Left colon (tissue), 2 donors: Measurements from ENCODE around the gene PCTP. TPM values are rescaled to one million over a fixed set of nuclear protein-coding genes. Genes with fewer than 3 reads are reported as not detected.
A peak's percentile ranks its signal among the peaks of the same experiment; 100 is the strongest.

Experiments used
- ATAC-seq: fragments of 200-7000 bp; cut with Tn5 transposase; one replicate; pipeline ENCODE4 v1.9.1; 2020; ENCODE audit warnings: mild to moderate bottlenecking, moderate library complexity
- DNase-seq, 2 donors: peaks; one replicate each; pipeline ENCODE4 v3.0.0-alpha.2; 2020
- intact Hi-C, 2 donors: fragments of 100-400 bp; cut with DNase I in 1 of 2; cut with micrococcal nuclease in 1 of 2; formaldehyde crosslinking; loops; one replicate each; pipeline versions ENCODE4 v1.11.2 to v1.14.0; 2022; cut with DNase I, micrococcal nuclease
- total RNA-seq, 2 donors: library from RNA; stranded (reverse); fragmentation: NEBNext Ultra II Directional; extraction: Animal tissue kit (Norgen Biotek cat#: 25700); gene quantifications; one replicate each; pipeline ENCODE4 v1.2.1, GENCODE V29; 2021
- donor health status: DM: no; HTN: no; CAD: no.
- donor health status: DM: yes; HTN: yes; CAD: no.

PCTP gene
- total RNA-seq, 2 donors from 2014 or later: 36.9 to 38.9 TPM

DNA sequence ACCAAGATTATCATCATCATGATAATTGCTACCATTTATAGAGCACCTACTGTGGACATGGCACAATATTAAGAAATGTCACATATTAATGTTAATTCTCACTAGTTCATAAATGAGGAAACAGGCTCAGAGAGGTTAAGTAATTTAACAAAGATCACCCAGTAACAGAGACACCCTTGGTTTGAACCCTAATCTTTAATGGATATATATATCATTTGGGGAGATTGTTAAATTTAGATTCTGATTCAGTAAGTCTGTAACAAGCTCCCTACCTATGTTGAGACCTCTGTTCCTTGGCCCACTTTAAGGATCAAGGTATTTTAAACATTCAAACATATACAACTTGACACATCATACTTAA, 27.4 kb upstream of the PCTP start:
- intact Hi-C loops: no loop called here
- DNase-seq (no peak), ATAC-seq (no peak)

DNA sequence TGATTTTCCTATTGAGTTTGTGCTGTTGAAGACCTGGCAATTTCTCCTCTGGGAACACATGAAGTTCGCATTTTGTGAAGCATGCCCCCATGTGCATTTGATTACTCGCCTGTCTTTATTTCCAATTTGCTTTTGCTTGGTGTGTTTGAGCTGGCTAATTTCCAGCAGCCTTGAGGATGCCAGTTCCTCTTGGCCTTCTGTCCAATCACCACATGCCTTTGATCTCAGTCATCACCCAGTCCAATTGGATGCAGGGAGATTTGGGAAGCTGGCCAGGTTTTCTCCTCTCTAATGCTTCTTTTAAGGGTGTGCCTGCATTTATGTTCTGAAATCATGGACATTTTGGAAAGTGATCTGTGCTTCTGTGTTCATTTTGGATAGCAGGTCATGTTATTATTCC, 24.4 kb upstream of the PCTP start:
- intact Hi-C loops: no loop called here
- peak in 1 of 2 donors; percentile 21 for DNase-seq
- no peak for ATAC-seq

DNA sequence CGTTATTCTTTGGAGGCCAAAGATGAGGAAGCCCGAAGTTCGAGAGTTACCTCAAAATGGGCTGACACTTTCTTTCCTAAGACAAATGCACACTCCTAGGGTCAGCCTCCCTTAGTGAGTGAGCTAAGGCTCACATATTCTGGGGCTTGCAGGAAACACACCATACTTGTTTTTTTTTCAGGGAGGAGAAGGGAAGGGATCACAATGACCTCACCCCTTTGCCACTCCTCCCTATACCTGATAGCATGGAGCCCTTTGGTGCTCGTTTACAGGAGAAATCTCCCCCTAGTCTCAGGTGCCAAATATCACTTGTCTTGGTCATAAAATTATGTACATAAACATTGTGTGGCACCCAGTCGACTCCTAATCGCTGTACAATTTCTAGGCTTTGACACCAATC, 23.6 kb upstream of the PCTP start:
- ATAC-seq: no peak
- intact Hi-C loops: no loop called here
- DNase-seq: no peak

DNA sequence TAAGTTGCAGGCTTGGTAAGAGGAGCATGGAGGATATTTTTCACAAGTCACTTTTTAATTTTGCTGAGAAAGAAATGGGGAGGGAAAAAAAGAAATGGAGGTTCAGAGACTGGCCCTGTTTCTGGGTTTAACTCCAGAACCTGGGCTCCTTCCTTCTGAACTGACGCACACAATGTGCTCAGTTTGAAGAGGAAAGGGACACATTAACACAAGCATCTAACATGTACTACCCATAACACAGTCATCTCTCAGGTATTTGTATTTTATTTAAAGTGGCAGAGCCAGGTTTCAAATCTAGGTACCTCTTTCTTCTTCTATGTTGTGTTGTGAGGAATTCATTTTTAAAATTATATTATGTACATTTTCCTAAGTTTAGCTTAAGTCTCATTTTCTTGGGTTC, 22.9 kb upstream of the PCTP start:
- ATAC-seq (no peak), DNase-seq (no peak)
- intact Hi-C loops: no loop called here

DNA sequence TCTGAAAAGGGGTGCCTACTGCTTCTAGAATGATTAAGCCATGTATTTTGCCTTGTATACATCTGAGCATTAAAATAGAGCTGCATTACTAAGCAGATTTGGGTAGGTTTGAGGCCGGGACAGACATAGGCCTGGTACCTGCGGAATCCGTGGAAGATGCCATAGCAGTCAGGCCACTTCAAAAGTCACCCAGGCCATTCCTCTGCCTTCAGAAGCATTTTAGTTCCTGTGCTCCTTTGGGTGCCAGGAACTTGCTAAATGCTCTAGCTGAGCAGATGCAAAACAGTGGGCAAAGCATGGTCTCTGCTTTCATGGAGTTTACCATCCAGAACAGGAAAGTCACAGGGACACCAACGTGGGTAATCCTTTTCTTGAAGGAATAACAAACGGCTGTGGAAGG, 22.5 kb upstream of the PCTP start:
- intact Hi-C loops: no loop called here
- ATAC-seq (no peak), DNase-seq (no peak)

DNA sequence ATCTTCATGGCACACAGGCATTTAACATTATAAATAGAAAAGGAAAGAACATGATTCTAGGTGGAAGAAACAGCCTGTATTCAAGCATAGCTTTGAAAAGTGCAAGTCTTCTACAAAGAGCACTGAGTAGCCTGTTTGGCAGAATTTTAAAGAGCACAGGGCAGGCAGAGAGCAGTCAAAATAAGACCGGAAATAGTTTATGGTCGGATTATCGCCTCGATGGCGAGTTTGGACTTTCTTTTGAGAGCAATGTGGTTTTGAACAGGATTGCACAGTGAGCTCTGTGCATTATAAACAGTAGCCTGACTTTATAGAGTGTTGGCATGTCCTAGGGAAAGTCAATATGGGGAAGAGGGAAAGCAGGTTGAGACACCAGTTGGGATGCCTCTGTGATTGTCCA, 22.0 kb upstream of the PCTP start:
- intact Hi-C loops: no loop called here
- no peak for ATAC-seq

DNA sequence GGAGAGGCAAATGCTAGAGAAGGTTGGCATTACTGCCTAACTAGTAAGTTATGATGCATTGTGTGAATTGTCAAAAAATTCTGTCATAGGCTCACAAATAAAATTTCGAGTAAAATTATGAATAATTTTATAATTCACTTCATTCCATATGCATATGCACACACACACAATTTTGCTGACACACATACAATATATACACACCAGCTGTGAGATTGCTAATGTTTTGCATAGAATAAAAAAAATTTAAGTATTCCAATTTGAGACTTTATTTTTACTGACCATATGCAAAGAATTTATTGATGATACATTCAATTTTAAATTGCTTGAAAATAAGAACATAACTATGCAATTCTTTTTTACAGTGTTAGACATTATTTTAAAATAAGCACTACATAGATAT, 21.4 kb upstream of the PCTP start:
- intact Hi-C loops: no loop called here

More for the DNA sequence above, 22.0 kb upstream of the PCTP start:
- no peak for DNase-seq

DNA sequence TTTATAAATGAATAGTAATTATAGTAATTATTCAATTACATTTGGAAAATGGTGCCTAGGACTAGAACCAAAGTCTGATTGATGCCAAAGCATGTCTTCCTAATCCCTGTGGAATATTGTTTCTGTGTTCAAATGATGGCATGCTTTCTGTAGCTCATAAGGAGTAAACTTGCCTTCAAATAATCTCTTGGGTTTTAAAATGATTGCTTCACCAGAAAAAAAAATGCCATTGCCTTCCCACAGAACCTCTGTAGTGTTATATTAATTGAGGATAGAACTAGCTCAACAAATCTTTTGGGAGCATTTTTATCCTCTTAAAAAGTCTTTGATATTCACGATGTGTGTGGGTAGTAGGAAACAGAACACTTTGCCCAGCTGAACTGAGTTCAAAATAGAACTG, 20.5 kb upstream of the PCTP start:
- intact Hi-C loops: loop anchor here in 1 of 2 donors (10.0 kb wide), 1 partner anchor 206 kb away; no protein-coding TSS in a partner anchor
- ATAC-seq (no peak), DNase-seq (no peak)

More for the DNA sequence above, 21.4 kb upstream of the PCTP start:
- DNase-seq (no peak), ATAC-seq (no peak)

DNA sequence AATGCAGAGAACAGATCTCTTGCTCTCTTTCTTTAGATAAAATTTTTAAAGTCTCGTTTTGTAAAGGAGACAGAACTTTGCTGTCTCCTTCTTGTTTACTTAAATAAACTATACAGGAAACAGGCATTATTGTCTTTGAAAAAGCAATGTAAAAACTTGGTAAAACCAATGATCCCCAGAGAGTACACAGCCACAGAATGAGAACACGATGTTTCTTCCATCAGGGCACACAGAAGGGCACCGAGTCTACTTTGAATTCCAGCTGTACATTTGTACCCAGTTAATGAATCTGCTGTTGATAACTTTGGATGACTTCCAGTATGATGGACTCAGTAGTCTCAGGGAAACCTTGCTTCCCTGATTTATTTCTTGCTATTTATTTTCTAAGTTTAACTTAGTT, 20.0 kb upstream of the PCTP start:
- DNase-seq (no peak), ATAC-seq (no peak)
- intact Hi-C loops: loop anchor here in 1 of 2 donors (10.0 kb wide), 1 partner anchor 206 kb away; no protein-coding TSS in a partner anchor

DNA sequence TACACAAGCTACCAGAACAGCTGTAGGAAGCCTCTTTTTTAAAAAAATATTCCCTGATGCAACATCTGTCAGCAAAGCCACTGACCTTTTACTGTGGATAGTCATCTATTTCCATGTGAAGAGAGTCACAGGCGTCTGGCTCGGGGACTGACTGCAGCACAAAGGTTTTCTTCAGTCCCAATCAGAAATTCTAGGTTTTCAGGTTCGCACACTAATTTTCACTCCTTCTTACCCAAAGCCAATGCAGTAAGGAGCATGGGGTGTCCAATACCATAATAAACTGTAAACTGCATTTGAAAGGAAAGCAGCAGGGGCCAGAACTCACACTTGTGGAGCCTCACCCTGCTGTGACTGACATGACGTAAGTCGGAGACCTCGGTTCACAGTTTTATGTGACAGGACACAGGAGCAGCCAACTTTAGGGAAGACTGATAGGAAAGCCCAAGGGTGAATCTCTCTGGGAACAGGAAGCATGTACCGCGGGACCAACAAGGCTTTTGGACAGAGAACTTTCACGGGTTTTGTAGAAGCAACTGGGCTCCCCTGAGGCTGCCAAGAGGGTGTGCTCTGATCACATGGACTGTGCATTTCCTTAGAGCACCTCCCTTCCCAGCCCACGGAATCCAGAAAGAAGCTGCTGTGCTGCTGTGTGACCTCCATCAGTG, 19.1 kb upstream of the PCTP start:
- ATAC-seq: peak; percentile 69
- intact Hi-C loops: loop anchor here in 1 of 2 donors (10.0 kb wide), 1 partner anchor 207 kb away; no protein-coding TSS in a partner anchor

DNA sequence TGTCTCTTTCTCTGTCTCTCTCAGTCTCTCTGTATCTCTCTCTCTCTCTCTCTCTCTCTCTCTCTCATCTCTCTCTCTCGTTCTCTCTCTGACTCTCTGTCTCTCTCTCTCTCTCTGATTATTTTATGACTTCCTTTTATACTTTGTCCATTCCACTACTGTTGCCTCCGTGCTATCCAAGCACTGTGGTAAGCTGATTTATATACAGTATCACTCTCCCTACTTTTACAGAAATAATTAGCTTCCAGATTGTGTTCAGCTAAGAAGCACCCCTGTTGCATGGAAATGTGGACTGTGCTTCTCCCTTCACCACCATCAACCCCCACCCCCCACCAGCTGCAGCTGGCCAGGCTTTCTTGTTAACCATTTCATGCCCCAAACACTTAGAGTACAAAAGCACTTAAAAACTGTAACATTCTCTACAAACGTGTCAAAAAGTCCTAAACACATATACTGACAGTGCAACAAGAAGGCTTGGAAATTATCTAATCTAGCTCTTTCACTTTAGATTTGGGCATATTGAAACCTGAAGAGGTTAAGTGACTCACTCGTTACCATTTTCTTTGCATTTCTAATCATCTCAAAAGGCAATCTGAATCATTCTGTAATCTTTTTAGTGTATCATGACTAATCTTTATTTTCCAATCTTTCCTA, 16.6 kb upstream of the PCTP start:
- intact Hi-C loops: loop anchor here in 1 of 2 donors (10.0 kb wide), 1 partner anchor 209 kb away; no protein-coding TSS in a partner anchor
- no peak for DNase-seq
- no peak for ATAC-seq

More for the DNA sequence above, 19.1 kb upstream of the PCTP start:
- peak; percentile 11 to 47 for DNase-seq

DNA sequence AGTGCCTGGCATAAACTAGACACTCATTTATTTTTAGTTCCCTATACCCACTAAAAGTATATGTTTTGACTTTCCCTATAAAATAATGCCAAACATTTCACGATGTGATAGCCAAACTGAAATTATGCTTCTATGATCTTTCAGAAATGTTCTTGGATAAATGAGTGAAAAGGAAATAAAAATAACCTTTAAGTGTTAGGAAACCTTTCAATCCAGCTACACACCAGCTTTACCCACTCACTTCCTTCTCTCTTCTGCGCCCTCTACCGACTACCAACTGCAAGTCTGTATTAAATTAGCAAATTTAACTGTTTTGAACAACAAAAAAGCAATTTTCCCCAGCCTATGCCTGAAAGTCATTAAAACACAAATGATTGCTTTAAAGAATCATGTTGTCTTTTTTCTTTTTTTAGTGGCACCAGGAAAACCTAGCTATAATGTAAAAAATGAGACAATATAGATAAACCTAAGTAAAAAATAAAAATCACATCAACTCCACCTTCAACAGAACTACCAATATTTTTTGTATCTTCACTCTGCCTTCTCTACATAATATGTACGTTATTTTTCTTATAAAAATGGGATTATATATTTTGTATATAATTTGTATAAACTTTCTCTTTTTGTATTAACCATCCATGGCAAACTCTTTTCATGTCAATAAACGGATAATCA, 15.0 kb upstream of the PCTP start:
- ATAC-seq (no peak), DNase-seq (peak in 1 of 2 donors; percentile 36)
- intact Hi-C loops: loop anchor here in 1 of 2 donors (10.0 kb wide), 1 partner anchor 211 kb away; no protein-coding TSS in a partner anchor

DNA sequence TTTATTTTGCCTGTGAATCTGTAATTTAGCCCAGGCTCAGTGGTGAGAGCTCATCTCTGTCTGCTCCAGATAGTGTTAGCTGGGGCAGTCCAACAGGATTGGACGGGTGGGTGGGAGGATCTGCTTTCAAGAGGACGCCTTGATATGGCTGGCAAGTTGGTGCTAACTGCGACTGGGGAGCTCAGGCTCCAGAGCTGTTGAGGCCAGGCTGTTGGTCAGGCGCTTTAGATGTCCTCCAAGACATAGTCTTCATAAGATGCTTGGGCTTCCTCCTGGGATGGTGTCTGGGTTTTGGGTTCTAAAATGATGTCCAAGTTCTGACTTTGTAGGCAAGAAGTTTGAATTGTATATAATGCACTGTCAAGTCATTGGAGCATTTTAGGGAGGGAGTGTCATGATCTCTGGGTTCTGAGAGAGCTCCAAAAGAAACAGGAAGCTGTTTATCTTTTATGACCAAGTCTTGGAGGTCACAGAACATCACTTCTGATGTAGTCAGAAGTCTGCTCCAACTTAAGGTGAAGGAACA, 12.8 kb upstream of the PCTP start:
- intact Hi-C loops: loop anchor here in 1 of 2 donors (10.0 kb wide), 1 partner anchor 213 kb away; no protein-coding TSS in a partner anchor
- DNase-seq (no peak), ATAC-seq (no peak)

DNA sequence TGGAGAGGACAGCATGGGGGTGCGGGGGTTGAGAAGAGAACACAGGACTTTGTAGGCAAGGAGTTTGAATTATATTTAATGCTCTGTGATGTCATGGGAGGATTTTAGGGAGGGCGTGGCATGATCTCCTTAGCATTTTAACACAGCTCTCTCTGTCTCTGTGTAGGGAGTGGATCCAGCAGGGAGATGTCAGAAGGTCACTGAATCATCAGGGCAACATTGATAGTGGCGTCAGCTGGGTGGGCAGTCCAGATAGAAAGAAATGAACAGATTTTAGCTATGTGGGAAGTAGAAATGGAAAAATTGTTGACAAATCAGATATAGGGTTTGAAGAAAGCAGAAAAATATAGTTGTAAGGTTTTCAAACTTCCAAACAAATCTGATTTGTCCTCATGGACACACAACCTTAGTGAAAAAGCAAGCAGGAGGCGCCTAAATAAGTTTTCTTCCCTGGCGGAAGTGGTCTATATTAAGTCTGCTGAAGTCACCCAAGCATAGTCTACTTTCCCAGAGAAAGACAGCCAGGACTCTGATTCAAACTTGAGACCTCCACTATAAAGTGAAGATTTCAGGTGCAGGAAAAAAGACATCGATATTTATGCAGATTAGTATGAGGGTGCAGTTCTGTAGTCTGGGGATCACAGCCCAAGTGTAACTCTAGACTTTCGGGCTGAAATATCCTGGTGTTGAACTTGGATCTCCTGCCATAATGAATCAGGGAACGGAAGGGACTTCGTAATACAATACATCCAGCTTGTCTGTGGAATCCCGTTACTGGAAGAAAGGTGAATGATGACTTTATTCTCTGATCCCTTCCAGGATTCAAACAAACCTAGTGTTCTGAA, 10.1 kb upstream of the PCTP start:
- ATAC-seq: no peak
- no peak for DNase-seq
- intact Hi-C loops: no loop called here

DNA sequence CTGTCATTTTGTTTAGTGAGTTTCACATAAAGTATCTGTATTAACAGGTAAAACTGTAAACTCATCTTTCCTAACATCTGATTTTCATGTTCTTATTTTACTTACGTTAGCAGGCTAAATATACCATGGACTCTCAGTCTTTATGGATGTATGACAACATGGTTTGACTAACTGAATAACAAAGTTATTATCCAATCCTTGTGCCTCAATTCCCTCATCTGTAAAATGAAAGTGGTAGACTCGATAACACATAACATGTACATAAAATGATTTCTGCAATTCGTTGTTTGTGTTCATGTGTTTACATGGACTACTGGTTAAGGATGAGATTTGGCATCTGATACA, 9.5 kb upstream of the PCTP start:
- no peak for DNase-seq
- intact Hi-C loops: no loop called here
- no peak for ATAC-seq

DNA sequence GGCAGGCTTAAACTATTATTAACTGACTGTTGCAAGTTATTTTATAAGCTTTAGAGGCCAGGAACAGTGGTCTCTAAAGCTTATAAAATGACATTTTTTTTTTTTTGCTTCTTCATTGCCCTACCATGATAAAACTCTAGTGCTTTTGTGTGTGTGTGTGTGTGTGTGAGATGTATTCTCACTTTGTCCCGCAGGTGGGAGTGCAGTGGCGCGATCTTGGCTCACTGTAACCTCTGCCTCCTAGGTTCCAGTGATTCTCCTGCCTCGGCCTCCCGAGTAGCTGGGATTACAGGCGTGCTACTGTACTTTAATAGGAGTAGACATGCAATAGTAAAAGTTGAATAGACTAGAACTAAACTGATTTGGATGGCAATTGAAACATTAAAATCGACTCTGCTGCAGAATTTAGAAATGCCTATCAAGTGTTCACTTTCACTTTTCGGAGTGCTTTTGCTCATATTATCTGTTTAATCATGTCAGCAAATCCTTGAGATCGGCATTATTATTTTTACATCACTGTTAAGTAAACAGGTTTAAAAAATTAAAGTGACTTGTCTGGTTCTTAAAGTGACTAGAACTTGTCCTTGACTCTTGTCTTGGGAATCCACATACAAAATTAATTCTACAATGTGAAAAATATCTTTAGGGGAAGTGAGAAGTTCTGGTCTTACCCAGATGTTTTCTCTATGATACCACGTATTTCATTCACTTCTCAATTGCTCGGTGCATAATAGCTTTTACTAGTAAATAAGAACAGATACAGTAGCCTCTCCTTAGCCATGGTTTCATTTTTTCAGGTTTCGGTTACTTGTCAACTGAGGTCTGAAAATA, 8.4 kb upstream of the PCTP start:
- DNase-seq (no peak), ATAC-seq (no peak)
- intact Hi-C loops: no loop called here

DNA sequence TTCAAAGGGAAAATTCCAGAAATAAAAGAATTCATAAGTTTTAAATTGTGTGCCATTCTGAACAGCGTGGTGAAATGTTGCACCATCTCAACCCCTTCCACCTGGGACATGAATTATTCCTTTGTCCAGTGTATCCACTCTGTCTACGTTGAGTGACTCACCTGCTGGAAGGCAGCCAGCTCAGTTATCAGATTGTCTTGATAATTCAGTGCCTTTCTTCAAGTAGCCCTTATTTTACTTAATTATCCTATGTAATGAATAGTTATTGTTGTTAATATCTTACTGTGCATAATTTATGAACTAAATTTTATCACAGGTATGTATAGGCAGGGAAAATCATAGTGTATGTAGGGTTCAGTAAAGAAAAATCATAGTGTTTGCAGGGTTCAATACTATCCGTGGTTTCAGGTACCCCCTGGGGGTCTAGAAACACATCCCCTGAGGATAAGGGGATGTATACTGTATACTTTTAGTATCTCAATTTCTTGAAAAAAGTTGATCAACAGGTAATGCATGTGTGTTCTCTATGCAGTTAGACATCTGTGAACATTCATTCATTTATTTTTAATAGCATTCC, 7.7 kb upstream of the PCTP start:
- ATAC-seq (peak; percentile 77), DNase-seq (peak; percentile 56 to 75)
- intact Hi-C loops: no loop called here

DNA sequence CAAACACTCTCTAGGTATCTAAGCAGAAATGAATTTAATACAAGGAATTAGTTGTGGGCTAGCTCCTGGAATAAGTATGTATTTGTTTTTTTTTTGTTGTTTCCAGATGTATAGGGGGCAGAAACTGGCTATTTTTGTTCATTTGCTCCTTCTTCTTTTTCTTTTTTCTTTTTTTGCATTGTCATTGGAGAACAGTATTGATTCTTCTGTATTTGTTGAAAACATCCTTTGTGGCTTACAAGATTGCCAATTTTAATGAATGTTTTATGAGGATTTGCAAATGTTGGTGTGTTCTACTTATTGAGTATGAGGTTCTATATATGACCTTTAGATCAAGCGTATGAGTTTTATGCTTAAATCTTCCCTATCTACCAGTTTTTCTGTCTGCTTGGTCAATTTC, 5.6 kb upstream of the PCTP start:
- DNase-seq (no peak), ATAC-seq (no peak)
- intact Hi-C loops: no loop called here
